SK-N-SH treated with all-trans-retinoic acid at 6 μM for 48 hours (cell line): Measurements from ENCODE around the gene WDTC1.

Experiments used
- ATAC-seq: fragments of 200-7000 bp; cut with Tn5 transposase; 3 replicates; pipeline ENCODE4 v1.9.1; 2020; ENCODE audit warnings: mild to moderate bottlenecking, moderate library complexity
- ARNTL ChIP-seq: fragments of 450-650 bp; formaldehyde crosslinking; IDR thresholded peaks from 2 replicates; pipeline ENCODE4 v1.5.0; 2020; ENCODE audit warnings: low read depth, mild to moderate bottlenecking, moderate library complexity, borderline replicate concordance
- BACH2 ChIP-seq: fragments of 250-450 bp; sonication (Bioruptor Pico); IDR thresholded peaks from 2 replicates; pipeline ENCODE4 v1.9.0; 2021; ENCODE audit warnings: mild to moderate bottlenecking, borderline replicate concordance
- CREB5 ChIP-seq: fragments of 250-450 bp; sonication (Bioruptor Pico); IDR thresholded peaks from 2 replicates; pipeline ENCODE4 v1.5.1; 2020; ENCODE audit warnings: low read depth, mild to moderate bottlenecking, moderate library complexity
- CSDC2 ChIP-seq: fragments of 250-450 bp; sonication (Bioruptor Pico); IDR thresholded peaks from 2 replicates; pipeline ENCODE4 v1.5.0; 2020; ENCODE audit warnings: mild to moderate bottlenecking, moderate library complexity
- CSRNP3 ChIP-seq: fragments of 250-450 bp; sonication (Bioruptor Pico); IDR thresholded peaks from 2 replicates; pipeline ENCODE4 v1.5.1; 2021; ENCODE audit warnings: mild to moderate bottlenecking, moderate library complexity
- GLIS3 ChIP-seq: fragments of 250-450 bp; sonication (Bioruptor Pico); IDR thresholded peaks from 2 replicates; pipeline ENCODE4 v1.5.0; 2020; ENCODE audit warnings: mild to moderate bottlenecking, moderate library complexity
- ISL1 ChIP-seq: fragments of 250-450 bp; sonication (Bioruptor Pico); IDR thresholded peaks from 2 replicates; pipeline ENCODE4 v2.1.2; 2022; ENCODE audit warnings: mild to moderate bottlenecking, moderate library complexity
- OSR1 ChIP-seq: fragments of 250-450 bp; sonication (Bioruptor Pico); IDR thresholded peaks from 2 replicates; pipeline ENCODE4 v1.8.0; 2022; ENCODE audit warnings: moderate library complexity, mild to moderate bottlenecking, inconsistent platforms
- PATZ1 ChIP-seq: fragments of 250-450 bp; sonication (Bioruptor Pico); IDR thresholded peaks from 2 replicates; pipeline ENCODE4 v1.8.0; 2020; ENCODE audit warnings: mild to moderate bottlenecking, moderate library complexity, borderline replicate concordance
- POU6F1 ChIP-seq: fragments of 250-450 bp; sonication (Bioruptor Pico); IDR thresholded peaks from 2 replicates; pipeline ENCODE4 v1.8.0; 2021; ENCODE audit warnings: low read depth, mild to moderate bottlenecking, moderate library complexity, borderline replicate concordance
- PPARA ChIP-seq: fragments of 250-450 bp; sonication (Bioruptor Pico); IDR thresholded peaks from 2 replicates; pipeline ENCODE4 v1.5.0; 2020; ENCODE audit warnings: mild to moderate bottlenecking, borderline replicate concordance
- RARB ChIP-seq: fragments of 250-450 bp; sonication (Bioruptor Pico); IDR thresholded peaks from 2 replicates; pipeline ENCODE4 v1.8.0; 2021; ENCODE audit warnings: mild to moderate bottlenecking, moderate library complexity
- SNAI2 ChIP-seq: fragments of 250-450 bp; sonication (Bioruptor Pico); IDR thresholded peaks from 2 replicates; pipeline ENCODE4 v1.5.0; 2020; ENCODE audit warnings: mild to moderate bottlenecking, moderate library complexity
- TCF4 ChIP-seq: fragments of 250-450 bp; sonication (Bioruptor Pico); IDR thresholded peaks from 2 replicates; pipeline ENCODE4 v1.8.0; 2021; ENCODE audit warnings: mild to moderate bottlenecking, moderate library complexity, borderline replicate concordance
- TOX ChIP-seq: fragments of 250-450 bp; sonication (Bioruptor Pico); IDR thresholded peaks from 2 replicates; pipeline ENCODE4 v1.8.0; 2021; ENCODE audit warnings: mild to moderate bottlenecking, moderate library complexity, borderline replicate concordance
- ZFP3 ChIP-seq: fragments of 250-450 bp; sonication (Bioruptor Pico); IDR thresholded peaks from 2 replicates; pipeline ENCODE4 v1.5.0; 2020; ENCODE audit warnings: mild to moderate bottlenecking, moderate library complexity
- ZFP30 ChIP-seq: fragments of 450-650 bp; formaldehyde crosslinking; IDR thresholded peaks from 2 replicates; pipeline ENCODE4 v1.5.0; 2022; ENCODE audit warnings: mild to moderate bottlenecking, moderate library complexity
- ZNF70 ChIP-seq: fragments of 450-650 bp; formaldehyde crosslinking; IDR thresholded peaks from 2 replicates; pipeline ENCODE4 v1.5.0; 2020; ENCODE audit warnings: mild to moderate bottlenecking, moderate library complexity
- ZNF8 ChIP-seq: fragments of 450-650 bp; formaldehyde crosslinking; IDR thresholded peaks from 2 replicates; pipeline ENCODE4 v1.5.0; 2020; ENCODE audit warnings: mild to moderate bottlenecking, moderate library complexity
- TF ChIP-seq, protein P1 (sequence below): fragments of 250-450 bp; sonication (Bioruptor Pico); IDR thresholded peaks from 2 replicates; pipeline ENCODE4 v1.5.0; 2020; ENCODE audit warnings: mild to moderate bottlenecking, moderate library complexity

The WDTC1 gene

GRCh38 chr1:27300341-27301051 lies 66.1 kb downstream of the WDTC1 start:
- peak; percentile 84 for ATAC-seq
- TF ChIP-seq RARB = no peak
- peak; percentile 36; the same call in 1 of the 2 replicates for TF ChIP-seq TCF4 (CRISPR knock-in tag)

- no peak for TF ChIP-seq CREB5 (CRISPR knock-in tag)
- no peak for TF ChIP-seq POU6F1 (CRISPR knock-in tag)
- no peak for TF ChIP-seq ZNF8
- TF ChIP-seq ZFP30 (CRISPR knock-in tag) = no peak
- TF ChIP-seq TOX = no peak
- TF ChIP-seq ZNF70 (CRISPR knock-in tag) = no peak
- no peak for TF ChIP-seq ARNTL (CRISPR knock-in tag)
- ATAC-seq = peak; percentile 0; the same call in 1 of the 3 replicates
Observed at GRCh38 chr1:27301052-27301422, 66.6 kb downstream of the WDTC1 start.

DNA sequence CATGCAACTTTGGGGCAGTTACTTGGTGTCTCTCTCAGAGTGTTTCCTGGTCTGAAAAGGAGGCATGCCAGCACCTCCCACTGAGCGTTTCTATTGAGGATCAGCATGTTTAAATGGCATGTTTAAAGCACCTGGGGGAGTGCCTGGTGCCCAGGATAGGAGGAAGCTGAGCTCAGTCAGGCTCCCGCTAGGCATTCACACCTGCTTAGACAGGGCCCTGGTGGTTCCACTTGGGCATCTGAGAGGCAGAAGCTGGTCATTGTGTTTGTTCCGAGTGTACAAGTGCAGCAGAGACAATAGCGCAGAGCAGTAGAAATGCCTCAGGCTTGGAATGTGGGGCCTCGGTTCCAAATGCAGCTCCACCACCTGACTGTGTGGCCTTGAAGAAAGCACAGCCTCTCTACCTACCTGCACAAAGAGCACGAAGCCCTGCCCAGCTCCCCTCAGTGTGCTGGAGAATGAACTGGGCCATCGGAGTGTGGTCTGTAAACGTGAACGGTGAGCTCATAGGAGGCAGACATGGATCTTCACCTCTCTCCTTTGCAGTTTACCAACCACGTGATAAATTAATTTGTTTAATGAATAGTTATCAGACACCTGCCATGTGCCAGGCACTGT lies 67.3 kb downstream of the WDTC1 start:
- ATAC-seq = no peak
- TF ChIP-seq RARB = no peak
- TF ChIP-seq, all 23 proteins: peak for 0

- ATAC-seq = no peak
- no peak for TF ChIP-seq ZNF70 (CRISPR knock-in tag)
- TF ChIP-seq, protein P1, sequence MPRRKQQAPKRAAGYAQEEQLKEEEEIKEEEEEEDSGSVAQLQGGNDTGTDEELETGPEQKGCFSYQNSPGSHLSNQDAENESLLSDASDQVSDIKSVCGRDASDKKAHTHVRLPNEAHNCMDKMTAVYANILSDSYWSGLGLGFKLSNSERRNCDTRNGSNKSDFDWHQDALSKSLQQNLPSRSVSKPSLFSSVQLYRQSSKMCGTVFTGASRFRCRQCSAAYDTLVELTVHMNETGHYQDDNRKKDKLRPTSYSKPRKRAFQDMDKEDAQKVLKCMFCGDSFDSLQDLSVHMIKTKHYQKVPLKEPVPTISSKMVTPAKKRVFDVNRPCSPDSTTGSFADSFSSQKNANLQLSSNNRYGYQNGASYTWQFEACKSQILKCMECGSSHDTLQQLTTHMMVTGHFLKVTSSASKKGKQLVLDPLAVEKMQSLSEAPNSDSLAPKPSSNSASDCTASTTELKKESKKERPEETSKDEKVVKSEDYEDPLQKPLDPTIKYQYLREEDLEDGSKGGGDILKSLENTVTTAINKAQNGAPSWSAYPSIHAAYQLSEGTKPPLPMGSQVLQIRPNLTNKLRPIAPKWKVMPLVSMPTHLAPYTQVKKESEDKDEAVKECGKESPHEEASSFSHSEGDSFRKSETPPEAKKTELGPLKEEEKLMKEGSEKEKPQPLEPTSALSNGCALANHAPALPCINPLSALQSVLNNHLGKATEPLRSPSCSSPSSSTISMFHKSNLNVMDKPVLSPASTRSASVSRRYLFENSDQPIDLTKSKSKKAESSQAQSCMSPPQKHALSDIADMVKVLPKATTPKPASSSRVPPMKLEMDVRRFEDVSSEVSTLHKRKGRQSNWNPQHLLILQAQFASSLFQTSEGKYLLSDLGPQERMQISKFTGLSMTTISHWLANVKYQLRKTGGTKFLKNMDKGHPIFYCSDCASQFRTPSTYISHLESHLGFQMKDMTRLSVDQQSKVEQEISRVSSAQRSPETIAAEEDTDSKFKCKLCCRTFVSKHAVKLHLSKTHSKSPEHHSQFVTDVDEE (CRISPR knock-in tag) = no peak
- TF ChIP-seq ARNTL (CRISPR knock-in tag) = no peak
- no peak for TF ChIP-seq CREB5 (CRISPR knock-in tag)
- TF ChIP-seq ZFP30 (CRISPR knock-in tag) = no peak
- no peak for TF ChIP-seq BACH2
- no peak for TF ChIP-seq RARB
- no peak for TF ChIP-seq OSR1
- TF ChIP-seq GLIS3 = no peak
- TF ChIP-seq SNAI2 (CRISPR knock-in tag) = no peak
- no peak for TF ChIP-seq ISL1 (CRISPR knock-in tag)
- TF ChIP-seq, all 23 proteins: peak for 0
Observed at GRCh38 chr1:27302612-27303011, 68.2 kb downstream of the WDTC1 start.

GRCh38 chr1:27303509-27303908 lies 69.1 kb downstream of the WDTC1 start:
- no peak for ATAC-seq
- TF ChIP-seq, protein P1 (CRISPR knock-in tag) = no peak
- TF ChIP-seq CSRNP3 (CRISPR knock-in tag) (no peak), CSDC2 (CRISPR knock-in tag) (no peak), PATZ1 (CRISPR knock-in tag) (no peak), PPARA (CRISPR knock-in tag) (no peak), ZFP3 (CRISPR knock-in tag) (no peak), TOX (no peak), ZNF8 (no peak), SNAI2 (CRISPR knock-in tag) (no peak), ARNTL (CRISPR knock-in tag) (no peak)
